ENCODE data around the gene ATP6V1D.

DNA sequence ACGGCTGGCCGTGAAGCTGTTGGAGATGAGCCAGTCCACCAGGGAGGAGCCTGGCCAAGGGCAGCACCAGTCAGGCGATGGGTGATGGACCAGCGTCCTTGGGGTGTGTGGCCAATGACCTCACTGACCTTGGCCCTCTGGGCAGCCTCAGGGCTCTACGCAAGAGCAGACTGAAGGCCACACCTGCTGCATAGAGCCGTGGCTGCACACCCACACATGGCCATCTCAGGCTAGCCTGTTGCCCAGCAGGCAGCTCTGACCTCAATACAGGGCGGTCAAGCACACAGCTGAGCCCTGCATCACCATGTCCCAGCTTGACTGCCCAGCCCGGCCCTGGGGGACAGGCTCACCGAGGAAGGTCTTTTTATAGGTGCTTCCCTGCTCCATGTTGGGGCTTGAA, 33.2 kb upstream of the ATP6V1D start:
- TF ChIP-seq, protein P1, sequence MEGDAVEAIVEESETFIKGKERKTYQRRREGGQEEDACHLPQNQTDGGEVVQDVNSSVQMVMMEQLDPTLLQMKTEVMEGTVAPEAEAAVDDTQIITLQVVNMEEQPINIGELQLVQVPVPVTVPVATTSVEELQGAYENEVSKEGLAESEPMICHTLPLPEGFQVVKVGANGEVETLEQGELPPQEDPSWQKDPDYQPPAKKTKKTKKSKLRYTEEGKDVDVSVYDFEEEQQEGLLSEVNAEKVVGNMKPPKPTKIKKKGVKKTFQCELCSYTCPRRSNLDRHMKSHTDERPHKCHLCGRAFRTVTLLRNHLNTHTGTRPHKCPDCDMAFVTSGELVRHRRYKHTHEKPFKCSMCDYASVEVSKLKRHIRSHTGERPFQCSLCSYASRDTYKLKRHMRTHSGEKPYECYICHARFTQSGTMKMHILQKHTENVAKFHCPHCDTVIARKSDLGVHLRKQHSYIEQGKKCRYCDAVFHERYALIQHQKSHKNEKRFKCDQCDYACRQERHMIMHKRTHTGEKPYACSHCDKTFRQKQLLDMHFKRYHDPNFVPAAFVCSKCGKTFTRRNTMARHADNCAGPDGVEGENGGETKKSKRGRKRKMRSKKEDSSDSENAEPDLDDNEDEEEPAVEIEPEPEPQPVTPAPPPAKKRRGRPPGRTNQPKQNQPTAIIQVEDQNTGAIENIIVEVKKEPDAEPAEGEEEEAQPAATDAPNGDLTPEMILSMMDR (IDR thresholded peaks at IDR 0.05) = no peak
- TF ChIP-seq POLR2A (IDR thresholded peaks at IDR 0.05; ENCODE audit: low read depth) (no peak), POLR2AphosphoS5 (IDR thresholded peaks at IDR 0.05) (no peak)

Data from esophagus muscularis mucosa (tissue), 3 donors.